ENCODE data around the gene ADCY7.

Gene ADCY7

DNA sequence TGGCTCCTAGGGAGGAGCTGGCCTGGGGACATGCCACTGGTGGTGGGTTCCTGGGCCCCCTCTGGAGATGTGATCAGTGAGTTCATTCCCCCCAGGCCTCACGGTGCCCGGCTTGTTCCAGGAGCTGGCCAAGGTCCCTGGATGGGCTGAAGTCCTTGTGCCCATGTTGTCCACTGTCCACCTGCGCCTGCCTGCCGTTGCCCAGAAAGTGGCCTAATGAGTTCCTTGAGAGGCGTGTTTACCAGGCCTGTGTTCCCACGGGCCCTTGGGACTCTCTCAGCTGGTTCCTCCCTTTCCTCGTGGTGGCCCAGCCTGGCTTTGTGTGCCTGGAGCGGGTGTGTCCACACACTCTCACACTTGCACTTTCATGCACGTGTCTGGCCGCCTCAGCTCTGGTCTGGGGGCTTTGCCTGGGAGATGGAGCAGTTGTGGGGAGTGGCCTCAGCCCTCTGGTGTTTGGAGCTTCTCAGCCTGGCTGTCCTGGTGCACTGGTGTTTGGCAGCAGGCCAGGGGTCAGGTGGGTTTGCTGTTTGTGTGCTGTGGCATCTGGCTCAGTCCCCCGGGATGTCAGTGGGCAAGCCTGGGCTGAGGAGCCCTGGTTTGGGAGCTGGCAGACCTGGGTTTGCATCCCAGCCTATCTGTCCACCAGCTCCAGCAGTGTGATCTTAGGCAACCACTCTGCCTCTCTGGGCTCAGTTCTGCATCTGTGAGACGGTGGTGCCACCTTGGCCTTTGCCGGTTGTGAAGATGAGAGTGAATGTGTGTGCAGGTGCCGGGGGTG, 18.0 kb downstream of the ADCY7 start:
- DNase-seq, result peak; percentile 20 to 39

DNA sequence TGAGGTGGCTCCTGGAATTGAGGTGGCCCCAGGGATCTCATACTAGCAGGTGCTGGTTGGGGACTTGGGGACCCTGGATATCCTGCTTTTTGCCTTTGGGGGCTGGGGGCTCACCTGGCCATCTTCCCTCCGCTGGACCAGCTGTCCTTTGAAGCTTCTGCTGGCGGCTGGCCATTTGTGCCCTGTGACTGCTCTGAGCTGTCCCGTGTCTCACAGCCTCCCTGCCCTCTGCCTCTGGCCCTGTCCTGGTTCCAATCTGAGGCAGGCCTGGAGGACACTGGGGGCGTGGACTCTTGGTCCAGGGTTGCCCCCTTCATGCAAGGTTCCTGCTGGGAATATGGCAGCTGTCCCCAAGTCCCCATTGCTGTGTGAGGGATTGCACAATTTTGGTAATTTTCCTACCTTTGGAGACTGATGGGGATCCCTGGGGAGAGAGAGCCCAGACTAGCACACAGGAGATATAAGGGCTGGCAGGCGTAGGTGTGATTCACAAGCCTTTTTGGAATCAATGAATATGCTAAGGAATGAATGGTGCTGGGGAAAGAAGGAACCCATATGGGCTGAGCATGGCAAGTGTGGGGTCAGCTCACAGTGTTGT, 19.2 kb downstream of the ADCY7 start:
- DNase-seq, result no peak

DNA sequence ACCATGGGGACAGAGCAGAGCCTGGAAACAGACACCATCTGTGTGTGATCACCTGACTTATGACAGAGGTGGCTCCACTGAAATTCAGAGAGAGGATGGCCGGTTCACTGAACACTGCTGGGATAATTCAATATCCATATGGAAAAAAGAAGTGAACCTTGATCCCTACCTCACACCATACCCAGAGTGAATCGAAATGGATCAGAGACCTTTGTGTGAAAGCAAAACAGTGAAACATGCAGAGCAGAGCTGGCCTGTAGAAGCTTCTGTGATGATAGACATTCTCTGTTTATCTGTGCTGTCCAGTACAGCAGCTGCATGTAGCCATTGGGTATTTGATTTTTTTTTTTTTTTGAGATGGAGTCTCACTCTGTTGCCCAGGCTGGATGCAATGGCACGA, 20.3 kb downstream of the ADCY7 start:
- DNase-seq, result no peak

DNA sequence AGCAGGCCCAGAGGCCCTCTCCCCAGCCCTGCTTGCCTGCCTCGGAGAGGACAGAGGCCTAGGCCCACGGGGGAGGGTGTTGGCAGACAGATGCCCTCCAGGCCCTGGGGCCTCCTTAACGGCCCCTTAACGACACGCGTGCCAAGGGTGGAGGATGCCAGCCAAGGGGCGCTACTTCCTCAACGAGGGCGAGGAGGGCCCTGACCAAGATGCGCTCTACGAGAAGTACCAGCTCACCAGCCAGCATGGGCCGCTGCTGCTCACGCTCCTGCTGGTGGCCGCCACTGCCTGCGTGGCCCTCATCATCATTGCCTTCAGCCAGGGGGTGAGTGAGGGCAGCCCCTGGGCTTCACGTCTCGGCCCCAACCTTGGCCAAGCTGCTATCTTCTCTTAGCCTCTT, 21.7 kb downstream of the ADCY7 start:
- DNase-seq, result no peak

DNA sequence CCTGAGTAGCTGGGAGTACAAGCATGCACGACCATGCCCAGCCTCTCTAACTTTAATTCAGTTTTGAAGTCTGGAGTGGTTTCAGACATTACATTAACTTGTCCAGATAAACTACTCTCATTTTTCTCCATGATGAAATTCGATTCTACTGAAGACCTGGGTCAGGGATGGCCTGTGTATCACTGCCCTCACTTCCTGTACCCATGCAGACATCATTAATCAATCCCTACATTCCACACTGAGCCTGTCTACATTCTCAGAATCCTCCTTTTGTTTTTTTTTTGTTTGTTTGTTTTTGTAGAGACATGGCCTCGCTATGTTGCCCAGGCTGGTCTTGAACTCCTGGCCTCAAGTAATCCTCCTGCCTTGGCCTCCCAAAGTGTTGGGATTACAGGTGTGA, 22.6 kb downstream of the ADCY7 start:
- DNase-seq, result no peak

DNA sequence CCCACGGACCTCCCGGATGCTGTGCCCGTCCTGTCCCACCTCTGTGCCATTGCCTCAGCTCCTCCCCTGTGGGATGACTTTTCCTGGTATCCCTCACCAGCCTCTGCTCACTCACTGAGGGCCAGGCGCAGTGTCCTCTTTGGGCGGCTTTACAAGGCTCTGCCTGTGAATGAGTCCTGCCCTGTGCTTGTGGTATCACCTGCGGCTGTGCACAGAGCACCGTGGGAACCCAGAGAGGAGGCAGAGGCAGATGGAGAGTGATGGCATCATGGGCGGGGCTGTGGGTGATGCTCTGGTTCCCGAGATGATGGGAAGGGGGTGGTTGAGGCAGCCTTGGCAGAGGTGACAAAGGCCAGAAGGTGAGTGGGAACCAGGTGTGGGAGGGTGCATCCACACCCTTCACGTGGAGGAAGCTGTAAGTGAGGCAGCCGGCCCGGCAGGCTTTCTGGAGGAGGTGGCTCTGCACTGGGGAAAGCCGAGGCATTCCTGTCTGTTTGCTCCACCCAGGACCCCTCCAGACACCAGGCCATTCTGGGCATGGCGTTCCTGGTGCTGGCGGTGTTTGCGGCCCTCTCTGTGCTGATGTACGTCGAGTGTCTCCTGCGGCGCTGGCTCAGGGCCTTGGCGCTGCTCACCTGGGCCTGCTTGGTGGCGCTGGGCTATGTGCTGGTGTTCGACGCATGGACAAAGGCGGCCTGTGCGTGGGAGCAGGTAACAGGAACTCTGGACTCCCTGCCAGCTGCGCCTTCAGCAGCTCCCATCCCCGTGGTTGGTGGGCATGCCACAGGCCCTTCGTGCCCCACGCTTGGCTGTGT, 23.8 kb downstream of the ADCY7 start:
- DNase-seq, result no peak

DNA sequence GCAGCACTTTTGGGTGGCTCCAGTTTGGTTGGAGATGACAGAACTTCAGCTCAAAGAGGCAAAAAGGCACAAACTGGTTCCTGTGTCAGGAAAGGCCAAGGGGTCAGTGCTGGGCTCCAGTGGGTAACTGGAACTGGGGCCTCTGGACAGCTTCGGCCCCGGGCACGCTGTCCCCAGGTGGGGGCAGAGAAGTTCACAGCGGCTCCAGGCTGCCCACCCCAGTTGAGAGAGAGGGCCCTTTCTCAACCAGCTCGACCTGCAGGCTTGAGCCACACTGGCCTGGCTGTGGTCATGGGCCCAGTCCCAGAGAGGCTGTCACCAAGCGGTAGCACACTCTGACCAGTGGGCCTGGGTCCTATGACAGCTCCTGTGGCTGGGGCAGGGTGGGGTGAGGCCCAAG, 24.5 kb downstream of the ADCY7 start:
- DNase-seq, result no peak

DNA sequence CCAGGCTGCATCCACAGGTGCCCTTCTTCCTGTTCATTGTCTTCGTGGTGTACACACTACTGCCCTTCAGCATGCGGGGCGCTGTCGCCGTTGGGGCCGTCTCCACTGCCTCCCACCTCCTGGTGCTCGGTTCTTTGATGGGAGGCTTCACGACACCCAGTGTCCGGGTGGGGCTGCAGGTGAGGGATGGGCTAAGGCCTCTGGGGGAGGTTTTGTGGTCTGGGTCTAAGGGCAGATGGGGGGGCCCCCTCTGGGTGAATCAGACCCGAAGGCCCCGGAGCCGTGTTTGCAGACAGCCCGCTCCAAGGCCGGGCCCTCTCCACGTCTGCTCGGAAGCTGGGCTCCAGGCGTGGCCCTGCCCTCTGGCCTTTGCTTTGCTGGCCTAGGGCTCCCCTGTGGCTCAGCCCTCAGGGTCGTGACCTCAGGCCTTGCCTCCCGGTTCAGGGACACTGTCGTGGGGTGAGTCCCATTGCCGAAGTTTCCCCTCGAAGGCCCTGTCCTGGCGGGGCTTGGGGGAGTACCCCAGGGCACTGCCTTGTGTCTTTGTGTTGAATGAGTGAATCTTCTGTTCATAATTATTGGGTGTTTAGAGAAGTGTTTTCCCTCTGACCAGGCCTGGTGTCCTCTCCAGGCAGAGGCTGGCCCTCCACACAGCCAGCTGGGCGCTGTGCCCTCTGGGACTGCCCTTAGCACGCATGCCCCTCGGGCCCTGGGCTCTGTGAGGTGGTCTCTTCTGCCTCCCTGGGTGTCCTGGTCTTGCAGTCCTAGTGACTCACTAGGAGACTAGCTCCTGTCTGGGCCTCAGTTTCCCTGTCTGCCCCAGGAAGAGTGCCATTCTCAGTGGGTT, 25.6 kb downstream of the ADCY7 start:
- no peak for DNase-seq

DNA sequence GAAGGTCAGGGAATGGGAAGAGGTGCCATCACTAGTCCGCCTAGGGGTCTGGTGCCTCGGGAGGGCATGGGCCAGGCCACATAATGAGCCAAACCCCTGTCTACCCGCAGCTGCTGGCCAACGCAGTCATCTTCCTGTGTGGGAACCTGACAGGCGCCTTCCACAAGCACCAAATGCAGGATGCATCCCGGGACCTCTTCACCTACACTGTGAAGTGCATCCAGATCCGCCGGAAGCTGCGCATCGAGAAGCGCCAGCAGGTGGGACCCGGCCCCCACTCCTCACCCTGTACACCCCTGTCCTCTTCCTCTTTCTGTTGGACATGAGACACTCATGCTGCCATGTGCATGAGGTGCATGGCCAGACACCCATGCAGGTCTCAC, 26.2 kb downstream of the ADCY7 start:
- no peak for DNase-seq

DNA sequence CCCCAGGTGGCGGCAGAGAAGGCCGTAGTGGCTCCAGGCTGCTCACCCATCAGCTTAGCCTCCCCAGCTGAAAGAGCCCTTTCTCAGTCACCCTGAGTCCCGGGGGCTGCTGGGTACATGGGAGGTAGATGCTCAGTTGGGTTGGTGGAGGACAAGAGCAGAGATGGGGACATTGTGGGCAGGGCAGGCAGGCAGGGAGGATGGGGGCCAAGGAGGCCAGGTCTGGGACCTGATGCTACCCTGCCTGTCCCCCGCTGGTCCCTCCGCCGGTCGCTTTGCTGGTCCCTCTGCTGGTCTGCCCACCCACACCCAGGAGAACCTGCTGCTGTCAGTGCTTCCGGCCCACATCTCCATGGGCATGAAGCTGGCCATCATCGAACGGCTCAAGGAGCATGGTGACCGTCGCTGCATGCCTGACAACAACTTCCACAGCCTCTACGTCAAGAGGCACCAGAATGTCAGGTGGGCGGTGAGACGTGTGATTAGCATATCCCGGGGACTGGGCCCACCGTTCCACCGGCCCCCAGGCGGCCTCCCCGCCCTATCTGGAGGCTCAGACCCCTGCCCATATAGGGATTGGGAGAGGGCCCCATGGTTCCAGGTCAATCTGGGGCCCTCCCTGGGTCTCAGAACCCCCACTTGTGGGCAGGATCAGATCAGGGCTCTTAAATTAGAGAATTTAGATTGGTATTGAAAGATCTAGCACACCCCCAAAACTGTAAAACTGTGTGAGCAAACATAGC, 26.9 kb downstream of the ADCY7 start:
- no peak for DNase-seq

DNA sequence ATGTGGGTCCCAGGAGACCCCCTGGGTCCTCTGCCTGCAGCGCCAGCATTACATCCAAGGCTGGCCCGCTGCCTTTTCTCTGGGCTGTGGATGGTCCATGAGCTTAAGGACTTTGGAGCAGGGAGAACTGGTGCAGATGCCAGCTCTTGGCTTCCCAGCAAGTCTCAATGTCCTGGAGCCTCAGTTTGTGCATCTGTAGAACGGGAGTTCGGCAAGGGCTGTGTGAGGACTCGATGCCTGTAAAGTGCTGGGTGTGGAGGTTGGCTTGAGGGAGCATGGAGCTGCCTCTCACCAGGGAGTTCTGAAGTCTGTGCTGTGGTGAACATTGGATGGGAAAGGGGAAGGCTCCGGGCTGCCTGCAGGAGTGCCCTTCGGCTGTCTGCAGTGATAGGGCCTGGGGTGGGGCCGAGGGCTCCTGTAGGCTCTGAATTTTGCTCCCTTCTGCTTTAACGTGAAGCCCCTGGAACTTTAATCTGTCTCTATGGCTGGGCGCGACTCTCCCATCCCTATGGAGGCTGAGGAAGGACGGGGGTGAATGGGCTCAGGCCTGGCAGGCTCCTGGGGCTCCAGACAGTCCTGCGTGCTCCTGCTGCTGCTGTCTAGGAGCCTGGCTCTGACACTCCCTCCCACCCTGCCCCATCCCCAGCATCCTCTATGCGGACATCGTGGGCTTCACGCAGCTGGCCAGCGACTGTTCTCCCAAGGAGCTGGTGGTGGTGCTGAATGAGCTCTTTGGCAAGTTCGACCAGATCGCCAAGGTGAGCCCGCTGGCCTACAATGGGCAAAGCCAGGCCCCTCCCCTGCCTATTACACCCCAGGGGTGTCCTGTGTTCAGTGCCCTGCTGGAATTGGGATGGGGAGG, 27.9 kb downstream of the ADCY7 start:
- DNase-seq, result no peak

DNA sequence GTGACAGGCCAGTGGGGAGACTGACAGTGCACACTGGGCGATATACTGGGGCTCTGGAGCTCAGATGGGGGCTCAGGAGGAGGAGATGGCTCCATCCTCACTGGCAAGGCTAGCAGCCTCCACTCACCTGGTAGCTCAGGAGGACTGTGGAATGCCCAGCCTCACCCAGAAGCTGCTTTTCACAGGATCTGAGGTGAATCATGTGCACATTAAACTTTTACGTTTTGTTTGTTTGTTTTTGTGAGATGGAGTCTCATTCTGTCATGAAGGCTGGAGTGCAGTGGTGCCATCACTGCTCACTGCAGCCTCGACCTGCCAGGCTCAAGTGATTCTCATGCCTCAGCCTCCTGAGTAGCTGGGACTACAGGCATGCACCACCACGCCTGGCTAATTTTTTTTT, 28.6 kb downstream of the ADCY7 start:
- DNase-seq, result no peak

DNA sequence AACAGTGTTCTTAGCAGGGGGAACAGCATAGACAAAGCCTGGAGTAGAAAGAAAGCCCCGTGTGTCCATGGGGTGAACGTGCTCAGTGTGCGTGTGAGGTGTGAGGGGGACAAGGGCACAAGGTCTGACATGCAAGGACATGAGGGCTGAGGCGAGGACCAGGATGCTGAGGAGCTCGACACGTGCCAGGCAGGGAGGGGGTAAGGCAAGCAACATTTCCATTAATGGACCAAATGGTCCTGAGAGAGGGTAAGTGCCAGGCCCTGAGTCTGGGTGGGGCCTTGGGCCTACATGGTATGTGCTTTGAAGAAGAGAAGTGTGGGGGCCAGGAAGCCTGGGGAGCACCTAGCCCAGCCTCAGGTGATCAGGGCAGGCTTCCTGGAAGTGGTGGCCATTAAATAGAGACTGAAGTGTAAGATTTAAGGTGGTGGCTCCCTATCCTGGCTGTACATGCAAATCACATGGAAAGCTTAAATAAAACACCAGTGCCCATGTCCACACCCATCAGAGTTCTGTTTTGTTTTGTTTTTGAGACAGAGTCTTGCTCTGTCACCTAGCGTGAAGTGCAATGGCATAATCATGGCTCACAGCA, 29.3 kb downstream of the ADCY7 start:
- no peak for DNase-seq

DNA sequence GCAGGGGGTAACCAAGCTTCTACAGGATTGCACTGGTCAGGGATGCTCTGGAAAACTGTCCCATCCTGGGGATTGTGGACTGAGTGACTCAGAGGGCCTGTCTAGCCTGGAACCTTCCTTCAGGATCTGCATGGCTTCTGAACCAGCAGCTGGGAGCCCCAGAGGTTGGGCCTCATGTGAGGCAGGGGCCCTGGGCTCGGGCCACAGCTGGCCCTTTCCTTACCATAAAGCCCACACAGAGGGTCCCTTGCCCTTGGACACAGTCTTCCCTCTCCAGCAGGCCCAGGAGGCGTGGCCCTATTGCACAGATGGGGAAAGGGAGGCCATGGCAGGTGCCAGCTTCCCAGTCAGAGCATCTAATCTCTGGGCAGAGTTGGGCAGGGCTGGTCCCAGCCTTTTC, 30.5 kb downstream of the ADCY7 start:
- DNase-seq, result no peak

DNA sequence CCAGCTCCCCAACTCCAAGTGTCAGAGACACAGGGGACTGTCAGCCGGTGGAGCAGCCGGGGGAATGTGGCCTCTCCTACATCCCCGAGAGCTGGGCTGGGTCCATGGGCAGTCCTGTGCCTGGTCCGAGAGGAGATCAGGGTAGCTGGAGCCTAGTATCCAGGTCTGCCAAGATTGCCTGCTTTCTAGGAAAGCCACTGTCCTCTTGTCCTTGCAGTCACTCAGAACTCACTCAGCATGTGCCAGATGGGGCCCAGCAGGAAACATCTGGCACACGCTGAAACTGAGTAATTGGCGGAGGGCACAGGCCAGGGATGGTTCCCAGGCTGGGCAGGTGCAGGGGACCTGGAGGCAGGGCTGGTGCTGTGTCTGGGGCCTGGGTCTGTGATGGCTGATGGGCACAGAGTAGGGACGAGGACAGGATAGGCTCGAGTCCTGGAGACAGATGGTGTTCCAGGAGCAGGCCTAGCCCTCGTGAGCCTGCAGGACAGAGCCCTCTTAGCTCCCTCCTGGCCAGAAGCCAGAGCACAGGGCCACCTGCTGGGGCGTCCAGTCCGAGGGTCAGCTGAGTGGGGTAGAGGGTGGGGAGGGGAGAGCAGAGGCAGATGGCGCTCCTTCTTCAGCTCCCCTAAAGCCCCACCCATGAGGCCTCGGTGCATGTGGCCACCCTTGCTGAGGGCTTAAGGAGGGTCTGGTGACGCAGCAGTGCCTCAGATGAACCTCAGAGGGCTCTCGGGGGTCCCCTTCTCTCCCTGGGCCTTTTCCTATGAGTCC, 31.1 kb downstream of the ADCY7 start:
- DNase-seq, result no peak

DNA sequence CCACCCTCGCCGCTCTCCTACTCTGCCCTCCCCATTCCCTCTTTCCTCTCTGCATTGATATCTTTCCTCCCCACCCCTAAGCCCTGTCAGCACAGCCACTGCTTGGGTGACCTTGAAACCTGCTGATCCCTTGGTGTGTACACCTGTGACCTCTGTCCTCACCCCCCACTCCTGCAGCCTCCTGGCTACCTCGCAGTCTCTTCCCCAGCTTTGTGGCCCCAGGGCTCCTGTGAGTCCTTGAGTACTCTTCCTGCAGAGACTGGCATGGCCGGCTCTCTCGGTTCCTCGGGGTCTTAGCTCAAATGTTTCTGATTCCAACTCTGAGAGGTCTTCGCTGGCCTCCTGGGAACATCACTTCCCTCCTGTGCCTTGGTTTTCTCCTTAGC, 31.7 kb downstream of the ADCY7 start:
- DNase-seq, result no peak

DNA sequence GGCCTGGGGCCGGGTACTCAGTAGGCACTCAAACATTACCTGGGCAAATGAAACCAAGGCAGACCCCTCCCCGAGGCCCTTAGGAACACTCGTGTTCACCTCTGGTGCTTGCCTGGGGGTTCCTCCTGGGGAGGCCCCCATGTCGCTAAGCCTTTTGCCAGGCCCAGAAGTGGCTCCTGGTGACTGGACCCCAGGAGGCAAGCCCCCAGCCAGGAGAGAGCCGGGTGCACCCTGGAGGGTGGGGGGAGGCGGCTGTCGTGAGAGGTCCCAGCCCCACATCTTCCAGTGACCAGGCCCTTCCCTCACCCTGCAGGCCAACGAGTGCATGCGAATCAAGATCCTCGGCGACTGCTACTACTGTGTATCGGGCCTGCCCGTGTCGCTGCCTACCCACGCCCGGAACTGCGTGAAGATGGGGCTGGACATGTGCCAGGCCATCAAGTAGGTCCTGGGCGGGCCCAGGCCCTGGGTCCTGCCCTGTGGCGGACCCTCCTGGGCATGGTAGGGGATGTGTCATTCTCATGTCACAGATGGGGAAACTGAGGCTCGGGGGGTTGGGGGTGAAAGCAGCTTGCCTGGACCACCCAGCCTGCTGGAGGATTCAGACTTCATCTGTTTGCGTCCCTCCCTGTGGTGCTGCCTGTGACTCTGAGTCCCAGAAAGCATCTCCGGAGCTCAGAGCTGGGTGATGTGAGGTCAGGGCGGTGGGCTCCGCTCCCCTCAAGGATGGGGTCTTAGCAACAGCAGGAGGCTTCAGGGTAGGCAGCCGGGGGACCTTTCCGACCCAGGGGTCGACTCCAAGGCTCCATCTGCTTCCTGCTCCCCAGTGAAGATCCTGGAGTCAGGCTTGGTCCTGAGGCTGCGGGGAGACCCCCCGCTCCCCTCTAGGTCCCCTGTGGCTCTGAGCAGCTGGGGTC, 32.5 kb downstream of the ADCY7 start:
- DNase-seq, result no peak

DNA sequence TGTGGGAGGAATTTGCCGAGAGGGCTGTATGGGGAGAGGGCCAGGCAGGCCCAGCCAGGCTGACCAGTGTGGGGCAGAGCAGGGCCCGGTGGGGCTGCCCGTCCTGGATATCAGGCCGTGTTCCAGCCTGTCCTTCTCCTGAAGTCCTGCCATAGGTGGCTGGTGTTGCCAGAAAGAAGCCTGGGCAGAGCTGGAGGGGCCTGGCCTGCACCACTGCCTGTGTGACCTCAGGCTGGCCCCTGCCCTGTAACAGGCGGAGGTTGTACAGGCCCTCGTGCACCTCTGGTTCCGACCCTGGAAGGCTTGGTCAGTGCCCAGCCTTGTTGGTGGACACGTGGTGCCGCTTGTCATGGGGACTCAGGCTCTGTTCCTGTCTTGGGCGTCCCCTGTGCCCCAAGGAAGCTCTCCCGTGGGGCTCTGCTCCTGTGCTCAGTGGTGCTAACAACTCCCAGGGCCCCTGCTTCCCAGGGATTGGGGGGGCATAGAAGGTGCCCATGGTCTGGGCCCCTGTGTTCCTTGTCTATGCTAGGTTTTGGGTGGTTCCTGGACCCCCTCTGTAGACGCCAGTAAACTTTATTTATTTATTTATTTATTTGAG, 33.3 kb downstream of the ADCY7 start:
- DNase-seq, result no peak
